Mucosa of descending colon (tissue), 3 donors: Measurements from ENCODE around the gene EFNA1. TPM values are rescaled to one million over a fixed set of nuclear protein-coding genes. Genes with fewer than 3 reads are reported as not detected.
"Not testable (repeated sequence)": the region's sequence is repeated elsewhere in the genome, so short reads cannot be mapped to it uniquely, and the experiment has no call there.

Experiments
- ATAC-seq: fragments of 200-7000 bp; cut with Tn5 transposase; one replicate; pipeline ENCODE4 v1.9.1; 2020; ENCODE audit warnings: mild to moderate bottlenecking, moderate library complexity
- DNase-seq, 3 donors: peaks; one replicate each; pipeline ENCODE4 v3.0.0-alpha.2; 2020
- H3K36me3 ChIP-seq: fragments of 200-600 bp; one replicate; pipeline ENCODE4 v1.8.0; 2021; ENCODE audit warnings: low read depth, mild to moderate bottlenecking
- H3K4me1 ChIP-seq: fragments of 200-600 bp; one replicate; pipeline ENCODE4 v1.8.0; 2021; ENCODE audit warnings: low read depth, mild to moderate bottlenecking
- H3K4me3 ChIP-seq: fragments of 200-600 bp; one replicate; pipeline ENCODE4 v1.8.0; 2021; ENCODE audit warnings: mild to moderate bottlenecking
- H3K9me3 ChIP-seq: fragments of 200-600 bp; one replicate; pipeline ENCODE4 v1.8.0; 2021; ENCODE audit warnings: mild to moderate bottlenecking
- CTCF ChIP-seq: fragments of 200-600 bp; IDR thresholded peaks from one replicate; pipeline ENCODE4 v1.8.0; 2022; ENCODE audit warnings: antibody characterized with exemption, mild to moderate bottlenecking
- intact Hi-C, 2 donors: fragments of 100-400 bp; cut with DNase I in 1 of 2; cut with micrococcal nuclease in 1 of 2; formaldehyde crosslinking; loops; one replicate each; pipeline versions ENCODE4 v1.11.0 to v1.11.1; 2022; cut with DNase I, micrococcal nuclease
- total RNA-seq, 3 donors: library from RNA; stranded (reverse); fragmentation: NEBNext Ultra II Directional in 2 of 3; extraction: Animal tissue kit (Norgen Biotek cat#: 25700) in 2 of 3; gene quantifications; one replicate each; pipeline versions ENCODE4 v1.2.1 to v1.2.4, GENCODE V29; 2021 to 2023
- donor health status: DM: no; HTN: no; CAD: no; lungs with moderate emphysema.
- donor health status: DM: no; HTN: no; CAD: no.
- donor health status: DM: no; HTN: yes; CAD: no.

The EFNA1 gene
- total RNA-seq, 3 donors from 2014 or later, result 46.3 to 198 (median 110) TPM

- H3K9me3 ChIP-seq, result no peaks in the 10 kb centered on the region
- H3K36me3 ChIP-seq, result no peaks in the 10 kb centered on the region
- H3K4me3 ChIP-seq, result no peak overlapping the region
- H3K4me1 ChIP-seq, result no peaks in the 10 kb centered on the region
- TF ChIP-seq CTCF, result no peak
- ATAC-seq (no peak), DNase-seq (no peak)
- intact Hi-C loops, result no loop called here
Measured at GRCh38 chr1:155158991-155159390, 31.3 kb downstream of the EFNA1 start.

GRCh38 chr1:155160128-155160527, 32.5 kb downstream of the EFNA1 start:
- Histone ChIP-seq H3K9me3 (no peaks in the 10 kb centered on the region), H3K4me3 (no peak overlapping the region), H3K4me1 (no peaks in the 10 kb centered on the region), H3K36me3 (no peaks in the 10 kb centered on the region)
- intact Hi-C loops, result loop anchor here in 1 of 2 donors (10.0 kb wide), 1 partner anchor 45 kb away; no protein-coding TSS in a partner anchor
- no peak for TF ChIP-seq CTCF
- DNase-seq (no peak), ATAC-seq (no peak)

- not testable (repeated sequence) for H3K36me3 ChIP-seq, H3K4me3 ChIP-seq, H3K4me1 ChIP-seq, H3K9me3 ChIP-seq, ATAC-seq, DNase-seq
- intact Hi-C loops, result loop anchor here in 1 of 2 donors (10.0 kb wide), 1 partner anchor 48 kb away; no protein-coding TSS in a partner anchor
Measured at GRCh38 chr1:155162631-155163030, 35.0 kb downstream of the EFNA1 start.

- H3K9me3 ChIP-seq, H3K36me3 ChIP-seq: not testable (repeated sequence)
Measured at GRCh38 chr1:155163785-155164184, 36.1 kb downstream of the EFNA1 start.

GRCh38 chr1:155164625-155165024, 36.9 kb downstream of the EFNA1 start:
- not testable (repeated sequence) for ATAC-seq, DNase-seq, H3K4me1 ChIP-seq, H3K9me3 ChIP-seq, H3K36me3 ChIP-seq, H3K4me3 ChIP-seq
- intact Hi-C loops, result loop anchor here in 1 of 2 donors (5.0 to 10.0 kb wide), 2 partner anchors 50 to 72 kb away; no protein-coding TSS in a partner anchor

More at GRCh38 chr1:155163785-155164184, 36.1 kb downstream of the EFNA1 start:
- not testable (repeated sequence) for H3K4me3 ChIP-seq, ATAC-seq, DNase-seq, H3K4me1 ChIP-seq
- intact Hi-C loops, result loop anchor here in 1 of 2 donors (10.0 kb wide), 1 partner anchor 49 kb away; no protein-coding TSS in a partner anchor

GRCh38 chr1:155166051-155166470, 38.4 kb downstream of the EFNA1 start:
- Histone ChIP-seq H3K36me3 (no peaks in the 10 kb centered on the region), H3K9me3 (no peaks in the 10 kb centered on the region), H3K4me3 (no peak overlapping the region), H3K4me1 (peaks cover 10% of the 10 kb centered on the region)
- DNase-seq (no peak), ATAC-seq (no peak)
- intact Hi-C loops, result loop anchor here in 1 of 2 donors (5.0 to 10.0 kb wide), 2 partner anchors 51 to 74 kb away; no protein-coding TSS in a partner anchor
- TF ChIP-seq CTCF, result no peak

- H3K4me3 ChIP-seq, result no peak overlapping the region
- H3K4me1 ChIP-seq, result peaks cover 10% of the 10 kb centered on the region
- intact Hi-C loops, result loop anchor here in 1 of 2 donors (5.0 to 10.0 kb wide), 2 partner anchors 52 to 74 kb away; no protein-coding TSS in a partner anchor
- H3K36me3 ChIP-seq, result no peaks in the 10 kb centered on the region
- no peaks in the 10 kb centered on the region for H3K9me3 ChIP-seq
- ATAC-seq (peak; percentile 2), DNase-seq (peak in 2 of 3 donors; percentile 51 to 60)
- TF ChIP-seq CTCF, result no peak
Measured at GRCh38 chr1:155166471-155167165, 38.9 kb downstream of the EFNA1 start.
